K562 (cell line): Measurements from ENCODE around the gene AHI1. TPM values are rescaled to one million over a fixed set of nuclear protein-coding genes. Genes with fewer than 3 reads are reported as not detected.

Experiments
- CSDE1 ChIP-seq, 2 experiments: fragments of 450-650 bp; IDR thresholded peaks; 2 replicates each; pipeline ENCODE4 v1.6.1; 2016; ENCODE audit warnings: mild to moderate bottlenecking in 1 of 2
- DACH1 ChIP-seq: fragments of 450-650 bp; IDR thresholded peaks from 2 replicates; pipeline ENCODE4 v1.6.1; 2018; ENCODE audit not compliant: partially characterized antibody
- KDM1A ChIP-seq, 2 experiments: fragments of 450-650 bp; IDR thresholded peaks; 2 replicates each; pipeline ENCODE4 v1.6.1; 2016; ENCODE audit warnings: mild to moderate bottlenecking in 2 of 2
- NFRKB ChIP-seq: fragments of 450-650 bp; IDR thresholded peaks from 2 replicates; pipeline ENCODE4 v1.6.1; 2016; ENCODE audit warnings: low read depth
- RNF2 ChIP-seq: sonication (generic); IDR thresholded peaks from 2 replicates; pipeline ENCODE4 v1.6.1; 2016
- SMAD4 ChIP-seq: fragments of 250-450 bp; sonication (Bioruptor Pico); conservative IDR thresholded peaks from 2 replicates; pipeline ENCODE4 v1.8.0; 2021; ENCODE audit warnings: inconsistent platforms, mild to moderate bottlenecking, moderate library complexity
- SMARCA5 ChIP-seq: fragments of 450-650 bp; IDR thresholded peaks from 2 replicates; pipeline ENCODE4 v1.6.1; 2016
- SMC3 ChIP-seq: conservative IDR thresholded peaks from 2 replicates; pipeline ENCODE4 v1.6.1; 2011; ENCODE audit warnings: low read depth, low read length, improper control_type of control experiment; ENCODE audit not compliant: insufficient read depth
- polyA plus RNA-seq, 8 experiments: library from polyadenylated mRNA; depleted of rRNA in 4 of 8; stranded (reverse) in 5 of 8; unstranded in 3 of 8; fragments of >200 nt; fragmentation: Nextera tagmentation in 2 of 8; fragmentation: Illumina TruSeq in 1 of 8; extraction: Ambion mirVana in 2 of 8; extraction: Trizol in 1 of 8; gene quantifications; 2 replicates each; pipeline versions ENCODE4 v1.2.1 to v1.2.3, GENCODE V29; 2011 to 2014; ENCODE audit warnings: inconsistent platforms in 1 of 8, missing spikeins in 1 of 8
- total RNA-seq, 7 experiments: library from RNA; depleted of rRNA in 6 of 7; stranded (reverse); fragments of >200 nt in 6 of 7; fragmentation: Illumina TruSeq in 2 of 7; extraction: Trizol in 2 of 7; gene quantifications; 2 replicates each; pipeline versions ENCODE4 v1.2.1 to v1.2.3, GENCODE V29; 2011 to 2021; ENCODE audit warnings: low replicate concordance in 1 of 7
- TF ChIP-seq, protein P1 (sequence below): sonication (generic); formaldehyde crosslinking; IDR thresholded peaks from 2 replicates; pipeline ENCODE4 v1.8.0; 2023; ENCODE audit warnings: missing genetic modification reagents, mild to moderate bottlenecking, borderline replicate concordance
- TF ChIP-seq, protein P2 (sequence below): fragments of 450-650 bp; IDR thresholded peaks from 2 replicates; pipeline ENCODE4 v1.6.1; 2018; ENCODE audit not compliant: partially characterized antibody

Gene AHI1
- total and polyA plus RNA-seq, 9 of the 15 experiments (the other 6 are each of a cell fraction or from before 2014, with no cell fraction given) = 24.7 to 54.9 (median 32.2) TPM

DNA sequence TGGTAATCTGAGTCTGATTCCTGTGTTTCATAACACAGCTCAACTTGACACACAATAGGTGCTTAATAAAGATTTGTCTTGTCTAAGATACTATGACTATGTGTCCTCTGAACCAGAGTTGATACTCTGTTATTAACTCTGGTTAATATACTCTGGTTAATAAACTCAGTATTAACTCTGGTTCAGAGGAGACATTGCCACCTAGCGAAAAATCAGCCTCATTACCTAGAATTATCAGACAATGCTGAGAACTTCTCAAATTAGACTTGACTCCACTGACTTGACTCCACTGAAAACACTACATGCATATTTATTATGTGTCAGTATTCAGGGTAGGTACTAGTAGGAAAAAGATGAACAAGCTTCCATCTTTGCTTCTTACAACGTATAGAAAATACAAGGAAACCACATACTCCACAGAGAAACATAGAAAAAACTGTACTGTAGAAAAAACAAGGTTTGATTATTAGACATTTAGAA lies 73.9 kb downstream of the AHI1 start (continued):
- TF ChIP-seq KDM1A (IDR thresholded peaks at IDR 0.05) (0 out of 4 replicates have a peak, but pooled peaks of 1 of the 2 experiments have one; percentile 9), NFRKB (0 out of 2 replicates have a peak, but pooled peaks have one; percentile 21), SMAD4 (CRISPR knock-in tag) (peak; percentile 47; the same call in 1 of the 2 replicates), SMC3 (peak; percentile 50; the same call in 1 of the 2 replicates), DACH1 (peak; percentile 100), CSDE1 (IDR thresholded peaks at IDR 0.05) (0 out of 4 replicates have a peak, but pooled peaks of 1 of the 2 experiments have one; percentile 21), SMARCA5 (no peak), RNF2 (0 out of 2 replicates have a peak, but pooled peaks have one; percentile 35)
- TF ChIP-seq, protein P1, sequence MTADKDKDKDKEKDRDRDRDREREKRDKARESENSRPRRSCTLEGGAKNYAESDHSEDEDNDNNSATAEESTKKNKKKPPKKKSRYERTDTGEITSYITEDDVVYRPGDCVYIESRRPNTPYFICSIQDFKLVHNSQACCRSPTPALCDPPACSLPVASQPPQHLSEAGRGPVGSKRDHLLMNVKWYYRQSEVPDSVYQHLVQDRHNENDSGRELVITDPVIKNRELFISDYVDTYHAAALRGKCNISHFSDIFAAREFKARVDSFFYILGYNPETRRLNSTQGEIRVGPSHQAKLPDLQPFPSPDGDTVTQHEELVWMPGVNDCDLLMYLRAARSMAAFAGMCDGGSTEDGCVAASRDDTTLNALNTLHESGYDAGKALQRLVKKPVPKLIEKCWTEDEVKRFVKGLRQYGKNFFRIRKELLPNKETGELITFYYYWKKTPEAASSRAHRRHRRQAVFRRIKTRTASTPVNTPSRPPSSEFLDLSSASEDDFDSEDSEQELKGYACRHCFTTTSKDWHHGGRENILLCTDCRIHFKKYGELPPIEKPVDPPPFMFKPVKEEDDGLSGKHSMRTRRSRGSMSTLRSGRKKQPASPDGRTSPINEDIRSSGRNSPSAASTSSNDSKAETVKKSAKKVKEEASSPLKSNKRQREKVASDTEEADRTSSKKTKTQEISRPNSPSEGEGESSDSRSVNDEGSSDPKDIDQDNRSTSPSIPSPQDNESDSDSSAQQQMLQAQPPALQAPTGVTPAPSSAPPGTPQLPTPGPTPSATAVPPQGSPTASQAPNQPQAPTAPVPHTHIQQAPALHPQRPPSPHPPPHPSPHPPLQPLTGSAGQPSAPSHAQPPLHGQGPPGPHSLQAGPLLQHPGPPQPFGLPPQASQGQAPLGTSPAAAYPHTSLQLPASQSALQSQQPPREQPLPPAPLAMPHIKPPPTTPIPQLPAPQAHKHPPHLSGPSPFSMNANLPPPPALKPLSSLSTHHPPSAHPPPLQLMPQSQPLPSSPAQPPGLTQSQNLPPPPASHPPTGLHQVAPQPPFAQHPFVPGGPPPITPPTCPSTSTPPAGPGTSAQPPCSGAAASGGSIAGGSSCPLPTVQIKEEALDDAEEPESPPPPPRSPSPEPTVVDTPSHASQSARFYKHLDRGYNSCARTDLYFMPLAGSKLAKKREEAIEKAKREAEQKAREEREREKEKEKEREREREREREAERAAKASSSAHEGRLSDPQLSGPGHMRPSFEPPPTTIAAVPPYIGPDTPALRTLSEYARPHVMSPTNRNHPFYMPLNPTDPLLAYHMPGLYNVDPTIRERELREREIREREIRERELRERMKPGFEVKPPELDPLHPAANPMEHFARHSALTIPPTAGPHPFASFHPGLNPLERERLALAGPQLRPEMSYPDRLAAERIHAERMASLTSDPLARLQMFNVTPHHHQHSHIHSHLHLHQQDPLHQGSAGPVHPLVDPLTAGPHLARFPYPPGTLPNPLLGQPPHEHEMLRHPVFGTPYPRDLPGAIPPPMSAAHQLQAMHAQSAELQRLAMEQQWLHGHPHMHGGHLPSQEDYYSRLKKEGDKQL (CRISPR knock-in tag) = no peak
- TF ChIP-seq, protein P2, sequence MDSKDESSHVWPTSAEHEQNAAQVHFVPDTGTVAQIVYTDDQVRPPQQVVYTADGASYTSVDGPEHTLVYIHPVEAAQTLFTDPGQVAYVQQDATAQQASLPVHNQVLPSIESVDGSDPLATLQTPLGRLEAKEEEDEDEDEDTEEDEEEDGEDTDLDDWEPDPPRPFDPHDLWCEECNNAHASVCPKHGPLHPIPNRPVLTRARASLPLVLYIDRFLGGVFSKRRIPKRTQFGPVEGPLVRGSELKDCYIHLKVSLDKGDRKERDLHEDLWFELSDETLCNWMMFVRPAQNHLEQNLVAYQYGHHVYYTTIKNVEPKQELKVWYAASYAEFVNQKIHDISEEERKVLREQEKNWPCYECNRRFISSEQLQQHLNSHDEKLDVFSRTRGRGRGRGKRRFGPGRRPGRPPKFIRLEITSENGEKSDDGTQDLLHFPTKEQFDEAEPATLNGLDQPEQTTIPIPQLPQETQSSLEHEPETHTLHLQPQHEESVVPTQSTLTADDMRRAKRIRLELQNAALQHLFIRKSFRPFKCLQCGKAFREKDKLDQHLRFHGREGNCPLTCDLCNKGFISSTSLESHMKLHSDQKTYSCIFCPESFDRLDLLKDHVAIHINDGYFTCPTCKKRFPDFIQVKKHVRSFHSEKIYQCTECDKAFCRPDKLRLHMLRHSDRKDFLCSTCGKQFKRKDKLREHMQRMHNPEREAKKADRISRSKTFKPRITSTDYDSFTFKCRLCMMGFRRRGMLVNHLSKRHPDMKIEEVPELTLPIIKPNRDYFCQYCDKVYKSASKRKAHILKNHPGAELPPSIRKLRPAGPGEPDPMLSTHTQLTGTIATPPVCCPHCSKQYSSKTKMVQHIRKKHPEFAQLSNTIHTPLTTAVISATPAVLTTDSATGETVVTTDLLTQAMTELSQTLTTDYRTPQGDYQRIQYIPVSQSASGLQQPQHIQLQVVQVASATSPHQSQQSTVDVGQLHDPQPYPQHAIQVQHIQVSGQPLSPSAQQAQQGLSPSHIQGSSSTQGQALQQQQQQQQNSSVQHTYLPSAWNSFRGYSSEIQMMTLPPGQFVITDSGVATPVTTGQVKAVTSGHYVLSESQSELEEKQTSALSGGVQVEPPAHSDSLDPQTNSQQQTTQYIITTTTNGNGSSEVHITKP = no peak
